Measurements from ENCODE around the gene PHLDA1.

GRCh38 chr12:76072568-76072967, 41.0 kb upstream of the PHLDA1 start:
- no peak for TF ChIP-seq POLR2AphosphoS5 (IDR thresholded peaks at IDR 0.05; ENCODE audit: low read depth, low read length)
- no peak for TF ChIP-seq CTCF (IDR thresholded peaks at IDR 0.05)
- TF ChIP-seq, protein P1, sequence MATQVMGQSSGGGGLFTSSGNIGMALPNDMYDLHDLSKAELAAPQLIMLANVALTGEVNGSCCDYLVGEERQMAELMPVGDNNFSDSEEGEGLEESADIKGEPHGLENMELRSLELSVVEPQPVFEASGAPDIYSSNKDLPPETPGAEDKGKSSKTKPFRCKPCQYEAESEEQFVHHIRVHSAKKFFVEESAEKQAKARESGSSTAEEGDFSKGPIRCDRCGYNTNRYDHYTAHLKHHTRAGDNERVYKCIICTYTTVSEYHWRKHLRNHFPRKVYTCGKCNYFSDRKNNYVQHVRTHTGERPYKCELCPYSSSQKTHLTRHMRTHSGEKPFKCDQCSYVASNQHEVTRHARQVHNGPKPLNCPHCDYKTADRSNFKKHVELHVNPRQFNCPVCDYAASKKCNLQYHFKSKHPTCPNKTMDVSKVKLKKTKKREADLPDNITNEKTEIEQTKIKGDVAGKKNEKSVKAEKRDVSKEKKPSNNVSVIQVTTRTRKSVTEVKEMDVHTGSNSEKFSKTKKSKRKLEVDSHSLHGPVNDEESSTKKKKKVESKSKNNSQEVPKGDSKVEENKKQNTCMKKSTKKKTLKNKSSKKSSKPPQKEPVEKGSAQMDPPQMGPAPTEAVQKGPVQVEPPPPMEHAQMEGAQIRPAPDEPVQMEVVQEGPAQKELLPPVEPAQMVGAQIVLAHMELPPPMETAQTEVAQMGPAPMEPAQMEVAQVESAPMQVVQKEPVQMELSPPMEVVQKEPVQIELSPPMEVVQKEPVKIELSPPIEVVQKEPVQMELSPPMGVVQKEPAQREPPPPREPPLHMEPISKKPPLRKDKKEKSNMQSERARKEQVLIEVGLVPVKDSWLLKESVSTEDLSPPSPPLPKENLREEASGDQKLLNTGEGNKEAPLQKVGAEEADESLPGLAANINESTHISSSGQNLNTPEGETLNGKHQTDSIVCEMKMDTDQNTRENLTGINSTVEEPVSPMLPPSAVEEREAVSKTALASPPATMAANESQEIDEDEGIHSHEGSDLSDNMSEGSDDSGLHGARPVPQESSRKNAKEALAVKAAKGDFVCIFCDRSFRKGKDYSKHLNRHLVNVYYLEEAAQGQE (IDR thresholded peaks at IDR 0.05; ENCODE audit: insufficient read depth in 1 of 2, low read depth in 2 of 2, low read length in 1 of 2): no peak
- TF ChIP-seq TCF7L2 (IDR thresholded peaks at IDR 0.05; ENCODE audit: low read depth, low read length): no peak

Measured in Panc1 (cell line).